GM18951 (cell line): Measurements from ENCODE around the gene SPATS2.
"Not testable (repeated sequence)": the region's sequence is repeated elsewhere in the genome, so short reads cannot be mapped to it uniquely, and the experiment has no call there.

Experiments used
- POLR2A ChIP-seq: IDR thresholded peaks from 4 replicates; pipeline ENCODE4 v1.6.1; 2011; ENCODE audit warnings: mild to moderate bottlenecking; ENCODE audit not compliant: insufficient read length, insufficient read depth; ENCODE audit errors: extremely low read depth
- in situ Hi-C: fragments of 300-500 bp; cut with MboI; formaldehyde crosslinking; loops from one replicate; pipeline ENCODE4 v1.12.0; 2022; ENCODE audit warnings: low sequenced_read_pairs, mixed read lengths, inconsistent platforms; ENCODE audit not compliant: unreplicated experiment

Gene SPATS2

GRCh38 chr12:49331380-49332222, 35.7 kb upstream of the SPATS2 start:
- in situ Hi-C loops: no loop called here
- no peak for TF ChIP-seq POLR2A

GRCh38 chr12:49332441-49332861, 34.8 kb upstream of the SPATS2 start:
- TF ChIP-seq POLR2A: no peak
- in situ Hi-C loops: no loop called here

DNA sequence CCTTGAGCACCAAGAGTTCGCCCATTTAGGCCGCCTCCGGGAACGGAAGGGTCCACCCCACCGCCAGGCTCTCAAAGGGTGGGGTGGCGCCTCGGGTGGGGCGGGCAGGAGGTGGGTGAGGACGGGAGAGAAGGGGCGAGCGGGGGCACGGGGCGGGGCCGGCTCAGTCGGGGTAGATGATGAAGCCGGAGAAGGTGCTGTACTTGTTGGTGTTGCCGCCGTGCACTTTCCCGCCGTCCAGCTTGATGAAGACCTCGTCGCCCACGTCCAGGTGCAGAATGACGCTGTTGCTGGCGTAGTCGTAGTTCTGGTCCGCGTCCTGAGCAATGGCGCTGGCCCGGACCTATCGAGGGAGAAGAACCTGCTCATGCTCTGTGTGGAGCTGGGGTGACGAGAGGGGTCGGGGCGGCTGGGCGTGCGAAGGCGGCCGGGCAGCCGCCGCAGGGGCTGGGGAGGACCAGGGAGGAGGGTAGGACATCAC, 34.3 kb upstream of the SPATS2 start:
- TF ChIP-seq POLR2A: no peak
- in situ Hi-C loops: no loop called here

DNA sequence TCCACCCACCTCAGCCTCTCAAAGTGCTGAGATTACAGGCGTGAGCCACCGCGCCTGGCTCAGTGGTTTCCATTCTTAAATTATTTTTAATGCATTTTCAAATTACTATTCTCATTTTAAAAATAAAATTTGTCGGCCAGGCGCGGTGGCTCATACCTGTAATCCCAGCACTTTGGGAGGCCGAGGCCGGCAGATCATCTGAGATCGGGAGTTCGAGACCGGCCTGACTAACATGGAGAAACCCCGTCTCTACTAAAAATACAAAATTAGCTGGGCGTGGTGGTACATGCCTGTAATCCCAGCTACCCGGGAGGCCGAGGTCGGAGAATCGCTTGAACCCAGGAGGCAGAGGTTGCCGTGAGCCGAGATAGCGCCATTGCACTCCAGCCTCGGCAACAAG, 33.5 kb upstream of the SPATS2 start:
- in situ Hi-C loops: not testable (repeated sequence)

DNA sequence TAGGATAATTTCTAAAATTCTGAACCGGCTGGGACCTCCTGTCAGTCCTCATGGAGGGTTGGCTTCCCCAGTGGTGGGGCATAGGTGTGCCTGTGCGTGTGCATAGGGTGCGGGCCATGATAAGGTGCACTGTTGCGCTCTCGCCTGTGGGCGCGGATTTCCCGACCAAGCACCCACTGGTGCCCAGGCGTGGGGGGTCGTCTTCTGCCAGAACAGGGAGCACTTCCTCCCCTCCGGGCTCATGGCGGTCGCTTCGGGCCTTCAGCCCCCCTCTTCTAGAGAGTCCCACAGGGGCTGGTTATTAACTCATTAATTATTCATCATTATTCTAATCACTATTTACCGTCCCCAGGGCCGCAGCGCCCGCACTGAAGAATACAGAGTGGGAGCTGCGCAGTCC, 33.0 kb upstream of the SPATS2 start:
- no peak for TF ChIP-seq POLR2A
- in situ Hi-C loops: no loop called here

DNA sequence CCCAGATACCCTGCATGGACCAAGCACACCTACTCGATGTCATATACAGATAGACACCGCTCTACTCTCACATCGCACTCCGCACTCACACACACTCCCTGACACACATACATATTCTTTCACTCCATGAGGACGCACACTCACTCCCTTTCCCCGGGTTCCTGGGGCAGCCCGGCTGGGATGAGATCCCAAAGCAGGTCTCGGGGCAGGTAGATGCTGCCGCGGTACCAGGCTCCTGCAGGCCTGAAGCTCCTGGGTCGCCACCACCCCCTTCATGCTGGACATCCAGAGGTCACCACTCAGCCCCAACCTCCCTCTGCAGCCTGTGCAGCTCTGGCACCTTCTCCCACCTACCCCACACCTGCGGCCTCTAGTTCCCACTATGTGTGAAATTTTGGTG, 32.6 kb upstream of the SPATS2 start:
- in situ Hi-C loops: no loop called here
- no peak for TF ChIP-seq POLR2A

DNA sequence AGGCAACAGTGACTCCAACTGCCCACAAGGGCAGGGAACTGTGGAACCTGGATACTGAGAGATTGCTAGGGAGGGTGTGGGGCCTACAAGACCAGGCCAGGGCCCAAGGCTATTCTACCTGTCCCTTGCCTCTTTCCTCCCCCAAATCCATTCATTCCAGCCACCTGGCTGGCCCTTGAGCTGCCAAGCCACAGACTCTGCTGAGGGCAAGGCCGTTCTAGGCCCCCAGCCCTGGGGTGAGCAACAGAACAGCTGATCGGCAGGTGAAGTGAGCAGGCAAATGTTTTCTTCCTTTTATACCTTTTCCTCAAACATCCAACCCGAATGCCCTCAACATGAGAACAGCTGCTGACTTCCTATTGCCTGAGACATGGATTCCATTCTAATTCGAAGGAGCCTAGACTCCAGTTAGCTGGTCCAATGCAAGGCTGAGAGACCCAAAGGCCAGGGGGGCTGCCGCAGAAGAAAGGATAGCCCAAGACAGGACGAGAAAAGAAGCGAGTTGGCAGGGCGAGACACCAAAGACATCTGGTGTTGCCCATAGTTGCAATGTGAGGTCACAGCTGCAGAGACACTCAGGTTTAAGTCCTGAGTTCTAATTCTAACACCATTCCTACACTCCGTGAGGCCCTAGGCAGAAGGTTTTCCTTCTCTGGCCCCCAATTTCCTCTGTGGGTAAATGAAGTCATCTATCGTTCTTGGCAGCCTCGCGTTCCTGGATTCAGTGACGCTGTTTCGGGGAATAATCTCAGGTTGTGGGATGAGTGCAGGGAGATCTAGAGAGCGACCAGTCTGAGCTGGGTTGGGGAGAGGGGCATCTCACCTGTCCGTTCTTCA, 31.9 kb upstream of the SPATS2 start:
- in situ Hi-C loops: no loop called here
- no peak for TF ChIP-seq POLR2A

- in situ Hi-C loops: no loop called here
- no peak for TF ChIP-seq POLR2A
These were observed 31.2 kb upstream of the SPATS2 start for GRCh38 chr12:49335955-49336644.

- in situ Hi-C loops: no loop called here
- TF ChIP-seq POLR2A: no peak
These were observed 30.3 kb upstream of the SPATS2 start, which contains the start of gene C1QL4 for GRCh38 chr12:49336645-49337584. Gene C1QL4 (minus strand): TSS chr12:49337188. CDS start chr12:49336477, 711 bp downstream.

GRCh38 chr12:49338830-49339463, 28.3 kb upstream of the SPATS2 start:
- no peak for TF ChIP-seq POLR2A
- in situ Hi-C loops: no loop called here

- no peak for TF ChIP-seq POLR2A
- in situ Hi-C loops: no loop called here
These were observed 27.8 kb upstream of the SPATS2 start for GRCh38 chr12:49339464-49339861.
